ENCODE data around the gene KDM1B. TPM values are rescaled to one million over a fixed set of nuclear protein-coding genes. Genes with fewer than 3 reads are reported as not detected.
"Not testable (repeated sequence)": the region's sequence is repeated elsewhere in the genome, so short reads cannot be mapped to it uniquely, and the experiment has no call there.

KDM1B gene
- polyA plus RNA-seq, 3 donors, result 19.6 to 20.5 (median 20.3) TPM

- DNase-seq (ENCODE audit: extremely low read depth in 1 of 11, low read depth in 9 of 11, low spot score in 4 of 11), result no peak
These were observed 24.6 kb downstream of the KDM1B start for GRCh38 chr6:18179770-18180356.

DNA sequence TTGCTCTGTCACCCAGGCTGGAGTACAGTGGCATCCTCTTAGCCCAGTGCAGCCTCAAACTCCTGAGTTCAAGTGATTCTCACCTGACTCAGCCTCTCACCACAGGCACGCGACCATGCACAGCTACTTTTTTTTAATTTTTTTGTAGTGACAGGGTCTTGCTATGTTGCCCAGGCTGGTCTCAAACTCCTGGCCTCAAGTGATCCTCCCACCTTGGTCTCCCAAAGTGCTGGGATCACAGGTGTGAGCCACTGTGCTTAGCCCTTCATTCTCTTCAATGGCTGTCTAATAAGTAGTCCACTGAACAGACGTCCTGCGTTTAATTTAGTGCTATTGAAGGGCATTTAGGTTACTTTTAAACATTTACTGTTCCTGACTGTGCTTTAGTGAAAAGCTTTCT lies 27.3 kb downstream of the KDM1B start:
- no peak for DNase-seq (ENCODE audit: extremely low read depth in 1 of 11, low read depth in 9 of 11, low spot score in 4 of 11)

- DNase-seq (ENCODE audit: extremely low read depth in 1 of 11, low read depth in 9 of 11, low spot score in 4 of 11), result peak in 9 of 11 donors; percentile 12 to 46 (median 24)
These were observed 28.5 kb downstream of the KDM1B start for GRCh38 chr6:18183766-18184165.

DNA sequence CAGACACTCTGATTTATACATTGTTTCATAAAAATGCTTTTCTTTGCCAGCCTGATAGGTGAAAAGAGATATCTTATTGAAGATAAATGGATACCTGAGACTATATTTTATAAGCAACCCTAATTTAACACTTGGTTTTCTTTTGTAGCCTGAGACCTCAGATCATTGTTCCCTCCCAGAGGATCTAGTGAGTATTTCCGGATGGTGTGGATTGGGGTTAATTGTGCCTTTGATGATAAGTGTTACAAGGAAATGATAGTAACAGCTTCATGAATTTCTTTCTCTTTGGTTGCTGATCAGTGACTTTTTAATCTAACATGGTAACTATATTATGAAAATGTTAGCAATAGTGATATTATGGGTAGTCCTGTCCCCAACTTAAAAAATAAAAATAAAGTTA lies 30.4 kb downstream of the KDM1B start:
- no peak for DNase-seq (ENCODE audit: extremely low read depth in 1 of 11, low read depth in 9 of 11, low spot score in 4 of 11)

- peak in 2 of 11 donors; percentile 5 to 8 for DNase-seq (ENCODE audit: extremely low read depth in 1 of 11, low read depth in 9 of 11, low spot score in 4 of 11)
These were observed 30.8 kb downstream of the KDM1B start for GRCh38 chr6:18186033-18186432.

GRCh38 chr6:18186540-18187250 lies 31.5 kb downstream of the KDM1B start:
- DNase-seq (ENCODE audit: extremely low read depth in 1 of 11, low read depth in 9 of 11, low spot score in 4 of 11), result no peak

DNA sequence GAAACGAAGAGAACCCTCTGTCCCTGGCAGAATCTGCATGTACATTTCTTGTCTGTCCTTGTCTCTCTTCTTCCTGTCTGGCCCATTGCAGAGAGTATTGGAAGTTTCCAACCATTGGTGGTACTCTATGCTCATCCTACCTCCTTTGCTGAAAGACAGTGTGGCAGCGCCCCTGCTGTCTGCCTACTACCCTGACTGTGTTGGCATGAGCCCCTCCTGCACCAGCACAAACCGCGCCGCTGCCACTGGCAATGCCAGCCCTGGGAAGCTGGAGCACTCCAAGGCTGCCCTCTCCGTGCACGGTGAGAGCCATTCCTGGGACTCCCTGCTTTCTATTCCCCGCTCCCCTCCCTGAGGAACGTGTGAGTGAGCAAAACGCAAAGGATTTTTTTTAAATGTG lies 32.5 kb downstream of the KDM1B start:
- no peak for DNase-seq (ENCODE audit: extremely low read depth in 1 of 11, low read depth in 9 of 11, low spot score in 4 of 11)

GRCh38 chr6:18189196-18189595 lies 34.0 kb downstream of the KDM1B start:
- no peak for DNase-seq (ENCODE audit: extremely low read depth in 1 of 11, low read depth in 9 of 11, low spot score in 4 of 11)

GRCh38 chr6:18192026-18192425 lies 36.8 kb downstream of the KDM1B start:
- DNase-seq (ENCODE audit: extremely low read depth in 1 of 11, low read depth in 9 of 11, low spot score in 4 of 11), result no peak

GRCh38 chr6:18203786-18204185 lies 48.6 kb downstream of the KDM1B start:
- no peak for DNase-seq (ENCODE audit: extremely low read depth in 1 of 11, low read depth in 9 of 11, low spot score in 4 of 11)

GRCh38 chr6:18204691-18205090 lies 49.5 kb downstream of the KDM1B start:
- DNase-seq (ENCODE audit: extremely low read depth in 1 of 11, low read depth in 9 of 11, low spot score in 4 of 11), result no peak

GRCh38 chr6:18206591-18206990 lies 51.4 kb downstream of the KDM1B start:
- DNase-seq (ENCODE audit: extremely low read depth in 1 of 11, low read depth in 9 of 11, low spot score in 4 of 11), result no peak

- no peak for DNase-seq (ENCODE audit: extremely low read depth in 1 of 11, low read depth in 9 of 11, low spot score in 4 of 11)
These were observed 52.2 kb downstream of the KDM1B start for GRCh38 chr6:18207438-18207837.

- DNase-seq (ENCODE audit: extremely low read depth in 1 of 11, low read depth in 9 of 11, low spot score in 4 of 11), result no peak
These were observed 52.7 kb downstream of the KDM1B start for GRCh38 chr6:18207949-18208348.

DNA sequence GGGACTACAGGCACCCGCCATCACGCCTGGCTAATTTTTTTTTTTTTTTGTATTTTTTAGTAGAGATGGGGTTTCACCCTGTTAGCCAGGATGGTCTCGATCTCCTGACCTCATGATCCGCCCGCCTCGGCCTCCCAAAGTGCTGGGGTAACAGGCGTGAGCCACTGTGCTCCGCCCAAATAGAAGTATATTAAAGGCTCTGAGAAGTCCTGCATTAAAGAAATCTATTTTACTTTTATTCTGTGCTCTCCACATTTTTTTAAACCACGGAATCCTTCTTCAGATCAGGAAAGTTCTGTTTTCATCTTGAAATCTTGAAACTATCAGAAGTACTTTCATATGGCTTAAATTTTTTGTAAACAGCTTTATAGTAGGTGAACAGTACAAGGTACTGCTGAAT lies 53.6 kb downstream of the KDM1B start:
- not testable (repeated sequence) for DNase-seq (ENCODE audit: extremely low read depth in 1 of 11, low read depth in 9 of 11, low spot score in 4 of 11)

- no peak for DNase-seq (ENCODE audit: extremely low read depth in 1 of 11, low read depth in 9 of 11, low spot score in 4 of 11)
These were observed 54.4 kb downstream of the KDM1B start for GRCh38 chr6:18209539-18210197.

GRCh38 chr6:18210707-18211106 lies 55.5 kb downstream of the KDM1B start:
- DNase-seq (ENCODE audit: extremely low read depth in 1 of 11, low read depth in 9 of 11, low spot score in 4 of 11), result no peak

DNA sequence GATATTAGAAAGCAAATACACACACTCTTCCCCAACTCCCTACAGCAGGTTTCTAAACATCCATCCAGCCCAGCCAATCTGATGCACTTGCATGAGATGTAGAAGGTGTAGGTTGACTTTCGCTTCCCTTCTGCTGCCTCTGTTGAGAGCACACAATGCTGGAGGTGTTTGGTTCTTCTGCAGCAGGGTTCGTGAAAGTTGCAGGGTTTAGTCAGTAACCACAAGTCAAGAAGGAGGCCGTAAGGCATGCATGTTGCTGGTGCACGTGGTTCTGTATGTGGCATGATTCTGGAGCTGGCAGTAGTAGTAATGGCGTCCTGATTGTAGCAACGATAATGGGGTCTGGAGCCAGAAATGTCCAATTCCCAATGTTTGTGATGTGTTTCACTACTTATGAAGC lies 56.1 kb downstream of the KDM1B start:
- DNase-seq (ENCODE audit: extremely low read depth in 1 of 11, low read depth in 9 of 11, low spot score in 4 of 11), result no peak

GRCh38 chr6:18212231-18212630 lies 57.0 kb downstream of the KDM1B start:
- DNase-seq (ENCODE audit: extremely low read depth in 1 of 11, low read depth in 9 of 11, low spot score in 4 of 11), result no peak

DNA sequence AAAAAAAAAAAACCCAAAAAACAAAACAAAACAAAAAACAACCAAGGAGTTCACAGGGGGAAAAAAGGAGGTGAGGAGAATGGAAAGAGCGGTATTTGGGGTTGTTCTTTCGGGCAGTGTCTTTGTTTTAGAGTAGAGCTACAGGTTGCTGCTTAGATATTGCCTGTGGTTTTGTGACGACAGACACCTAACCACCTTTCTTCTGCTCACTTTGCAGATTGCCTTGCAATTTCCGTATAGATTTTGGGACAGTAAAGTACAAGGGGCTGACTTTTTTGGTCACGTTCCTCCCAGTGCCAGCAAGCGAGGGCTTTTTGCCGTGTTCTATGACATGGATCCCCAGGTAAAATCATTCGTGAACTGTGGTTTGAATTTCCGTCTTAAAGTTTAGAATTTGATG lies 58.2 kb downstream of the KDM1B start:
- DNase-seq (ENCODE audit: extremely low read depth in 1 of 11, low read depth in 9 of 11, low spot score in 4 of 11), result no peak

DNA sequence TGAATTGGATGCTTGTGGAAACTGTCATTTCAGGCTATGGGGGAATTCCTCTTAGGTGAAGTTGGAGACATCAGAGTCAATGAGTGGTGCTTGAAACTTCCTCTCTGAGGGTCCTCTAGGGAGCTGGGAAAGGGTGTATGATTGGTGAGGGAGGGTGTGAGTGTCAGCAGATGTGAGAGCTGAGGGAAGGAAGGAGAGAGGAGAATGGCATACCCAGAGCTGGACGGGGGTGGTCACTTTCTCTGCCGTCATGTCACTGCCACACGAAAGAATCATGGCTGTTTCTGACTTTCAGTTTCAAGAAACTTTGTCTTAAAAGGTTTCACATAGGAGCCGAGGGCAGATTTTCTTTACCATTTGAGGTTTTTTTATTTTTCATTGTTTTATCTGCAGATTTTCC lies 58.8 kb downstream of the KDM1B start:
- DNase-seq (ENCODE audit: extremely low read depth in 1 of 11, low read depth in 9 of 11, low spot score in 4 of 11), result no peak

Measured in renal cortex interstitium (tissue), 11 donors.